ENCODE measurements around the gene RASGRP1.

Gene RASGRP1

DNA sequence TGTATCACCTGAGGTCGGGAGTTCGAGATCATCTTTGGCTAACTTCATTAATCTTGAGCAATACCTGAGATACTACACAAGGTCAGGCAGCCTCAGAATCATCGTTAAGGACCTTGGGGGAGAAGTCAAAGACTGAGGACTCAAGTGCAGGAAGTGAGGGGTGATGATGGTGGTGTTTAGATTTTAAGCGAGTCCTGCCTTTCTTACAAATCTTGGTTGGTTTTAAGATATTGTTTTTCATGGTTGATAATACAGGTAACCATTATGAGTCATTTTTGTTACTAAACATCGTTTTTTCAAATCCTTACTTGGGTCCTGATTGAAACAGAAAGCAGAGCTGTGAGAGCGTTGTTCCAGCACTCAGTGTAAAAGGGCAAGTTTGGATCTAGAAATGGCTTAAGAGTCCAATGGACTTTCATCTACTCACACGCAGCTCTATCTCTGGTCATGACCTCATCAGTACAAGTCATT is 4.1 kb downstream of the RASGRP1 start:
- peak overlapping the region; percentile 37 for H3K4me3 ChIP-seq (ENCODE audit: low read length)
- H3K9ac ChIP-seq (ENCODE audit: low read length): peak overlapping the region; percentile 15; the same call in 1 of the 2 replicates
- peak overlapping the region; percentile 96 for H3K4me2 ChIP-seq (ENCODE audit: low read length)
- H3K9me3 ChIP-seq (ENCODE audit: insufficient read depth, low read length): no peaks in the 10 kb centered on the region
- H3K4me1 ChIP-seq (ENCODE audit: low read length): peaks cover 53% of the 10 kb centered on the region
- H3K27ac ChIP-seq (ENCODE audit: low read length): peak overlapping the region; percentile 17
- peaks cover 48% of the 10 kb centered on the region for H3K36me3 ChIP-seq (replicated peaks; ENCODE audit: low read depth, low read length)
- H4K20me1 ChIP-seq (ENCODE audit: insufficient read depth, low read length): peaks cover 14% of the 10 kb centered on the region
- H3K27me3 ChIP-seq (ENCODE audit: low read depth, low read length): no peaks in the 10 kb centered on the region
- H2AFZ ChIP-seq (ENCODE audit: low read depth, low read length): no peak overlapping the region
- TF ChIP-seq, protein P1, sequence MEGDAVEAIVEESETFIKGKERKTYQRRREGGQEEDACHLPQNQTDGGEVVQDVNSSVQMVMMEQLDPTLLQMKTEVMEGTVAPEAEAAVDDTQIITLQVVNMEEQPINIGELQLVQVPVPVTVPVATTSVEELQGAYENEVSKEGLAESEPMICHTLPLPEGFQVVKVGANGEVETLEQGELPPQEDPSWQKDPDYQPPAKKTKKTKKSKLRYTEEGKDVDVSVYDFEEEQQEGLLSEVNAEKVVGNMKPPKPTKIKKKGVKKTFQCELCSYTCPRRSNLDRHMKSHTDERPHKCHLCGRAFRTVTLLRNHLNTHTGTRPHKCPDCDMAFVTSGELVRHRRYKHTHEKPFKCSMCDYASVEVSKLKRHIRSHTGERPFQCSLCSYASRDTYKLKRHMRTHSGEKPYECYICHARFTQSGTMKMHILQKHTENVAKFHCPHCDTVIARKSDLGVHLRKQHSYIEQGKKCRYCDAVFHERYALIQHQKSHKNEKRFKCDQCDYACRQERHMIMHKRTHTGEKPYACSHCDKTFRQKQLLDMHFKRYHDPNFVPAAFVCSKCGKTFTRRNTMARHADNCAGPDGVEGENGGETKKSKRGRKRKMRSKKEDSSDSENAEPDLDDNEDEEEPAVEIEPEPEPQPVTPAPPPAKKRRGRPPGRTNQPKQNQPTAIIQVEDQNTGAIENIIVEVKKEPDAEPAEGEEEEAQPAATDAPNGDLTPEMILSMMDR (IDR thresholded peaks at IDR 0.05; ENCODE audit: low read depth, low read length): no peak
- no peak for TF ChIP-seq EZH2phosphoT487 (IDR thresholded peaks at IDR 0.05; ENCODE audit: low read depth)
- H3K79me2 ChIP-seq (ENCODE audit: low read length): peaks cover 86% of the 10 kb centered on the region

DNA sequence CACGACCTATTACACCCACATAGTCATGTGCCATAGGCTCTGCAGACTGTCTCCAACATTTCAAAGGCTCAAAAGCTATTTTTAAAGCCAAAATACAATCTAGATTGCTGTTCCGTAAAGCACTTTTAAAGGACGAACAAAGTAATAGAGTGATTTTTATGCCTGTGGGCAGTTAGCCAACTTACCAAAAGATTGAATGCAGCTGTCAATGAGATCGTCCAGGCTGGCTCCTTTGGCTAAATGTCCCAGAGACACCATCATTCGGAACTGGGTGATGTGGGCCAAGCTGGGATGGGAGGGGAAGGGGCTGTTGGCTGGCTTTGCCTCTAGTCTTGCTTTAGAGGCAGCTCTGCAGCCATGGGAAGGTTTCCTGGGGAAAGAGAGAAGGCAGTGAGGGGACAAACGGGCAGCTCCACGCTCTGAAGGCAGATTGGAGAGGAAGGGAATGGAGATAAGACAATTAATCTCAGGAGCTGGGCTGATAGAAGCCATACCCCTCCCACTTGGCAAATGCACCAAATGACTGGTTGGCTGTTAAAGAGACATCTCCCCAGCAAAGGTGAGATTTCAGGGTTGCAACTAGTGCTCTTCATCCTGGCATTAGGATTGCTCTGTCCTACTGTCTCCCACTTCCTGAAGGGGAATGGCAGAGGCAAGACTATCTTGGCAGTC is 4.8 kb downstream of the RASGRP1 start:
- Histone ChIP-seq H3K4me3 (ENCODE audit: low read length) (no peak overlapping the region), H3K27ac (ENCODE audit: low read length) (no peak overlapping the region), H3K4me1 (ENCODE audit: low read length) (peaks cover 54% of the 10 kb centered on the region), H3K79me2 (ENCODE audit: low read length) (peaks cover 93% of the 10 kb centered on the region), H3K9ac (ENCODE audit: low read length) (no peak overlapping the region), H2AFZ (ENCODE audit: low read depth, low read length) (no peak overlapping the region), H3K9me3 (ENCODE audit: insufficient read depth, low read length) (no peaks in the 10 kb centered on the region), H3K4me2 (ENCODE audit: low read length) (no peak overlapping the region; the same call in 1 of the 2 replicates), H3K36me3 (replicated peaks; ENCODE audit: low read depth, low read length) (peaks cover 54% of the 10 kb centered on the region), H4K20me1 (ENCODE audit: insufficient read depth, low read length) (peaks cover 21% of the 10 kb centered on the region), H3K27me3 (ENCODE audit: low read depth, low read length) (no peaks in the 10 kb centered on the region)
- TF ChIP-seq EZH2phosphoT487 (IDR thresholded peaks at IDR 0.05; ENCODE audit: low read depth): no peak
- TF ChIP-seq, protein P1 (IDR thresholded peaks at IDR 0.05; ENCODE audit: low read depth, low read length): no peak

DNA sequence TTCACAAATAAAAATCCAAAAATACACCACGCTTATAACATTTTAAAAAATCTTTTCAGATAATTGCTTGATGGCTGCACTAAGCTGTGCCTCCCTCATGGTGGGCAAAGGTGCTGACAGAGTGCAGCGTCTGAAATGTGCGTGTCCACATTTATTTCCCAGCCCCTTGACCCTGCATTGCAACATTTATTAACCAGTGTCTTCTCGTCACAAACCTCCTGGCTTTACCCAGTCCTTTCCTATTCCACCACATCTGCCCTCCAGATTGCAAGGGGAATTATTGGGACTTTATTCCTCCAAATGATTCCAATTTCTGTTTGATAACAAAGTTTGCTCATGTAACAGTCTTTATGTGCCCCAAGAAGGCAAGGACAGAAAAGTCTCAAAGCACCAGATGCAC is 5.5 kb downstream of the RASGRP1 start:
- Histone ChIP-seq H3K27ac (ENCODE audit: low read length) (no peak overlapping the region), H3K79me2 (ENCODE audit: low read length) (peaks cover 96% of the 10 kb centered on the region), H3K9ac (ENCODE audit: low read length) (no peak overlapping the region), H3K4me3 (ENCODE audit: low read length) (no peak overlapping the region), H4K20me1 (ENCODE audit: insufficient read depth, low read length) (peaks cover 28% of the 10 kb centered on the region), H3K4me1 (ENCODE audit: low read length) (peaks cover 61% of the 10 kb centered on the region), H3K4me2 (ENCODE audit: low read length) (no peak overlapping the region), H3K27me3 (ENCODE audit: low read depth, low read length) (no peaks in the 10 kb centered on the region), H2AFZ (ENCODE audit: low read depth, low read length) (no peak overlapping the region), H3K36me3 (replicated peaks; ENCODE audit: low read depth, low read length) (peaks cover 59% of the 10 kb centered on the region), H3K9me3 (ENCODE audit: insufficient read depth, low read length) (no peaks in the 10 kb centered on the region)
- TF ChIP-seq, protein P1 (IDR thresholded peaks at IDR 0.05; ENCODE audit: low read depth, low read length): no peak
- TF ChIP-seq EZH2phosphoT487 (IDR thresholded peaks at IDR 0.05; ENCODE audit: low read depth): no peak

DNA sequence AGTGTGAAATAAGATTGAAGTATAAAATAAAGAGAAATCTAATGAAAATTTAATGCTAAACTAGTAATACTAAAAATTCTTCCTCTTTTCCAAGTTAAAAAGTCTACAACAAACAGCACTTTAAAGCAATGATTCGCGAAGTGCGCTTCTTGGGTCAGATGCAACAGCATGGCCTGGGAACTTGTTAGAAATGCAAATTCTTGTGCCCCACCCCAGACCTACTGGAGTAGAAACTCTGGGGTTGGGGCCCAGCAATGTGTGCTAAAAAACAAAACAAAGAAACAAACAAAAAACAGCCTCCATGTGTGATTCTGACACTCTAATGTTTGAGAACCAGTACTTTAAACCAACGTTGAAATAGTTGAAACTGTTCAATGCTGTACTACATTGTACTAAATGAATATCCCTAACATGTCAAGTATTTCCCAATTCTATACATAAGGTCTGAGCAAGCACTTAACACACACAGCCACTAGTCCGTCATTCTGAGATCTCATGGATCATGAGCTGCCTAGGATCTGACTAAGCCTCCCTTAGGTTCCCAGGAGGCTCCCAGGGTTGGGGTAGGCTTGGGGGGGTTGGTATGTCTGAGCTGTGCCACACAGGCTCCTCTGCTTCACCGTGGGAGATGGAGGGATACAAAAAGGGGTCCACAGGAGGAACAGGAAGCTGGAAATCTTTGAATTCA is 6.1 kb downstream of the RASGRP1 start:
- H2AFZ ChIP-seq (ENCODE audit: low read depth, low read length): no peak overlapping the region
- TF ChIP-seq, protein P1 (IDR thresholded peaks at IDR 0.05; ENCODE audit: low read depth, low read length): no peak
- no peak for TF ChIP-seq EZH2phosphoT487 (IDR thresholded peaks at IDR 0.05; ENCODE audit: low read depth)
- peaks cover 63% of the 10 kb centered on the region for H3K4me1 ChIP-seq (ENCODE audit: low read length)
- H3K4me3 ChIP-seq (ENCODE audit: low read length): no peak overlapping the region
- H3K27ac ChIP-seq (ENCODE audit: low read length): no peak overlapping the region
- no peaks in the 10 kb centered on the region for H3K27me3 ChIP-seq (ENCODE audit: low read depth, low read length)
- peaks cover 65% of the 10 kb centered on the region for H3K36me3 ChIP-seq (replicated peaks; ENCODE audit: low read depth, low read length)
- H3K9ac ChIP-seq (ENCODE audit: low read length): no peak overlapping the region
- no peak overlapping the region for H3K4me2 ChIP-seq (ENCODE audit: low read length)
- peaks cover 34% of the 10 kb centered on the region for H4K20me1 ChIP-seq (ENCODE audit: insufficient read depth, low read length)
- H3K79me2 ChIP-seq (ENCODE audit: low read length): peaks cover 96% of the 10 kb centered on the region
- H3K9me3 ChIP-seq (ENCODE audit: insufficient read depth, low read length): no peaks in the 10 kb centered on the region

Data from OCI-LY3 (cell line).